ENCODE results near the gene PAPOLA. TPM values are rescaled to one million over a fixed set of nuclear protein-coding genes. Genes with fewer than 3 reads are reported as not detected.

Gene PAPOLA
- total RNA-seq, 6 experiments from 2014 or later: 68.0 to 102 (median 88.1) TPM

GRCh38 chr14:96567289-96567899, 65.2 kb downstream of the PAPOLA start:
- ATAC-seq (peak; percentile 50 to 65 (median 60)), DNase-seq (no peak)
- H3K27ac ChIP-seq: no peak overlapping the region
- H3K36me3 ChIP-seq: peaks cover 0 to 29% (median 2%) of the 10 kb centered on the region in 4 donors
- TF ChIP-seq POLR2A (IDR thresholded peaks at IDR 0.05): no peak
- TF ChIP-seq CTCF (IDR thresholded peaks at IDR 0.05): peak; percentile 36 to 58 (median 54)
- H3K27me3 ChIP-seq: no peaks in the 10 kb centered on the region
- H3K9me3 ChIP-seq: no peaks in the 10 kb centered on the region
- no peaks in the 10 kb centered on the region for H3K4me1 ChIP-seq
- no peak overlapping the region for H3K4me3 ChIP-seq
- intact Hi-C loops (cut with DNase I): loop anchor here in 1 of 2 donors (5.0 kb wide), 1 partner anchor 175 kb away; no protein-coding TSS in a partner anchor
- WGBS (ENCODE audit: insufficient coverage, low coverage, low lambda C conversion rate, missing lambda C conversion rate): 64% methylated on average over 3 of the region's 3 CpGs

GRCh38 chr14:96568621-96569020, 66.4 kb downstream of the PAPOLA start:
- no peak for ATAC-seq
- H3K27ac ChIP-seq: no peak overlapping the region
- H3K9me3 ChIP-seq: no peaks in the 10 kb centered on the region
- intact Hi-C loops (cut with DNase I): loop anchor here in 1 of 2 donors (5.0 kb wide), 1 partner anchor 174 kb away; no protein-coding TSS in a partner anchor
- H3K4me3 ChIP-seq: no peak overlapping the region
- DNase-seq: no peak
- peaks cover 0 to 6% (median 1%) of the 10 kb centered on the region in 4 donors for H3K4me1 ChIP-seq
- H3K27me3 ChIP-seq: no peaks in the 10 kb centered on the region
- TF ChIP-seq POLR2A (IDR thresholded peaks at IDR 0.05): no peak
- no peak for TF ChIP-seq CTCF (IDR thresholded peaks at IDR 0.05)
- H3K36me3 ChIP-seq: peaks cover 0 to 21% (median 2%) of the 10 kb centered on the region in 4 donors

GRCh38 chr14:96571311-96571710, 69.1 kb downstream of the PAPOLA start:
- TF ChIP-seq CTCF (IDR thresholded peaks at IDR 0.05): no peak
- no peak for TF ChIP-seq POLR2A (IDR thresholded peaks at IDR 0.05)
- DNase-seq (no peak), ATAC-seq (no peak)
- H3K27ac ChIP-seq: no peak overlapping the region
- H3K9me3 ChIP-seq: no peaks in the 10 kb centered on the region
- no peak overlapping the region for H3K4me3 ChIP-seq
- 93% methylated on average over 4 of the region's 4 CpGs for WGBS (ENCODE audit: insufficient coverage, low coverage, low lambda C conversion rate, missing lambda C conversion rate)
- H3K4me1 ChIP-seq: peaks cover 0 to 19% (median 10%) of the 10 kb centered on the region in 4 donors
- H3K36me3 ChIP-seq: peaks cover 0 to 13% (median 2%) of the 10 kb centered on the region in 4 donors
- H3K27me3 ChIP-seq: no peaks in the 10 kb centered on the region
- intact Hi-C loops (cut with DNase I): no loop called here

- no peak for TF ChIP-seq CTCF (IDR thresholded peaks at IDR 0.05)
- TF ChIP-seq POLR2A (IDR thresholded peaks at IDR 0.05): no peak
- Histone ChIP-seq H3K4me1 (peaks cover 0 to 19% (median 10%) of the 10 kb centered on the region in 4 donors), H3K36me3 (peaks cover 0 to 4% (median 0%) of the 10 kb centered on the region in 4 donors), H3K27me3 (no peaks in the 10 kb centered on the region), H3K4me3 (no peak overlapping the region), H3K27ac (no peak overlapping the region), H3K9me3 (no peaks in the 10 kb centered on the region)
- 87% methylated on average over 4 of the region's 5 CpGs for WGBS (ENCODE audit: insufficient coverage, low coverage, low lambda C conversion rate, missing lambda C conversion rate)
- DNase-seq (no peak), ATAC-seq (no peak)
- intact Hi-C loops (cut with DNase I): no loop called here
These were observed 71.4 kb downstream of the PAPOLA start for GRCh38 chr14:96573473-96574100.
